Measurements from ENCODE around the gene PHF21B.
"Not testable (repeated sequence)": the region's sequence is repeated elsewhere in the genome, so short reads cannot be mapped to it uniquely, and the experiment has no call there.

The PHF21B gene

DNA sequence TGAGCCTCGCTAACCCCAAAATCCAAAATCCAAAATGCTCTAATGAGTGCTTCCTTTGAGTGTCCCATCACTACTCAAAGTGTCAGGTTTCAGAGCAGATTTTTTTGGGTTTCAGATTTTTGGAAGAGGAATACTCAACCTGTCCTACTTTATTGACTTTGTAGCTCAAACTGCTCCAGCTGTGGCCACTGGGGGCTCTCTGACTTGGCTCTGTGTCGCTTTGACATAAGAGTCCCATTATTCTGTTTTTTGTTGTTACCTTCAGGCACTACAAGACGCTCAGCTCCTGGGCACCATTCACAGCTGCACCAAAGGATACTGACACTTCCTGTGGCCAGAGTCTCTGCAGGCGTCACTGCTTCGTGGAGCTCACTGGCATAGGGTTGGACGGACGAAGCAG lies 41.1 kb downstream of the PHF21B start:
- no peak overlapping the region for H3K27ac ChIP-seq
- H3K4me3 ChIP-seq = no peak overlapping the region

DNA sequence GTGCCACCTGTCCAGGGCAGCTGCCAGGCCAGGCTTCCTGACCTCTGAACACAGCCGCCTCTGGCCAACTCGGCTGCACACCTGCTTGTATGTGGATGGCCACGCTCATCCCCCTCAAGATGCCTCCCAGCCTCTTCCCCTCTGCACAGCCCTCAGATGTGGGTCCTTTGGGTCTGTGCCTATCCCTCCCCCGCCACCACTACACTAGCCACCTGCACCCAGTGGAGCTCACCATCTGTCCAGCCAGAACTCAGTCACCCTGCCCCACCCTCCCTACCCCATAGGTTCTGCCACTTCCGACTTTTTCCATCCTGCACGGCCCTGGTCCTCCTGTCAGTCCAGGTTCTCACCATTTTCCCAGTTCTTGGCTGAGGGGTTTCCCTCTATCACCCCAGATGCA lies 44.6 kb downstream of the PHF21B start:
- Histone ChIP-seq H3K4me3 (no peak overlapping the region), H3K27ac (no peak overlapping the region)

DNA sequence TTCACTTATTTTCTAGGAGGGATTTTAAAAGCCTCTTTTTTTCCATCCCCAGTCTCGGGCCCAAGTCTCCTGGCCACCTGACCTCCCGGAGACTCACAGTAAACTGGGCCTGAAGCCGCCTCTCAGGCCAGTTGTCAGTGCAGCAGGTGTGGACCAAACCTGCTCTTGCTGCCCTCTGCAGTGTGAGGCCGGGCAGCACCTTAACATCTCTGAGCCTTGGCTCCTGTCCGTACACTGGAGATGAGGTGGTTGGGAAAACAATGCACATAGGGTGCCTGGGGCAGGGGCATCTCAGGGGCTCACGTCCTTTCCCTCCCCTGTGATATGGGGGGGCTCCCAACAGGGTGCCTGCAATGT lies 45.1 kb downstream of the PHF21B start:
- Histone ChIP-seq H3K4me3 (no peak overlapping the region), H3K27ac (no peak overlapping the region)

DNA sequence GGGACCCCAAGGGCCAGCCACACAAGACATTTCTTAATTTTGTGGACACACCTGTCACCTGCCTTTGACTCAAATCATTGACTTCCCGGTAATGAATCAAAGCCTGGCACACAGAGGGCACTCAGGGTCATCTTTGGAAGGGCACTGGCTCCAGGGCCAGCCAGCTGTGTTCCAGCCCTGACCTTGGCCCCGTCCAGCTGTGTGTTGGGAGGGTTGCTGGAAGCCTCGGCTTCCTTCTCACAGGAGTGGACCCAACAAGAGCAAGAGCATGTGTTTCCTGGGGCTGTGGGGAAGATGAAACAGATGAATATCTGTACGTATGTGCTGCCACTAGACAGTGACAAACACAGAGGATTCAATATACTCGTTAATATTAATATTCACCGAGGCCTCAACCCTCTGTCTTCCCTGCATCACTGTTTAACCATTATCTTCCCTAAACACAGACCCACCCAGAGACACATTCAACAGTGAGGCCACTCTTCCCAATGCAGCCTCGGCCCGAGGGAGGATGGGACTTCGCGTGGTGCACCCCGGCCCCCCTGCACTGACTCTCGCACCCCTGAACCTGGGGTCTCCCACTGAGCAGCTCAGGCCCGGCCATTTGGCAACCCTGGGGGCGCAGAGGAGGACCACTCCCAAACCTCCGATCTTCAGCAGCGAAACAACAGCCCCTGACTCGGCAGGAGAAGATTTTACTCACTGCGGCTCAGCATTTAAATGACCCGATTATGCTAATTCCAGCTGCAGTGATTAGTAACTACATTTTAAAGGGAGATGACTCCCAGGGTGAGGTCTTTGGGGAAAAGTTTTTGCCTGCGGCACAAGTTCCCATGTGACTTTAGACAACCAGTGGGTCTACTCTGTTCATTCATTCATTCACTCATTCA lies 45.7 kb downstream of the PHF21B start:
- H3K4me3 ChIP-seq = no peak overlapping the region
- H3K27ac ChIP-seq = no peak overlapping the region

DNA sequence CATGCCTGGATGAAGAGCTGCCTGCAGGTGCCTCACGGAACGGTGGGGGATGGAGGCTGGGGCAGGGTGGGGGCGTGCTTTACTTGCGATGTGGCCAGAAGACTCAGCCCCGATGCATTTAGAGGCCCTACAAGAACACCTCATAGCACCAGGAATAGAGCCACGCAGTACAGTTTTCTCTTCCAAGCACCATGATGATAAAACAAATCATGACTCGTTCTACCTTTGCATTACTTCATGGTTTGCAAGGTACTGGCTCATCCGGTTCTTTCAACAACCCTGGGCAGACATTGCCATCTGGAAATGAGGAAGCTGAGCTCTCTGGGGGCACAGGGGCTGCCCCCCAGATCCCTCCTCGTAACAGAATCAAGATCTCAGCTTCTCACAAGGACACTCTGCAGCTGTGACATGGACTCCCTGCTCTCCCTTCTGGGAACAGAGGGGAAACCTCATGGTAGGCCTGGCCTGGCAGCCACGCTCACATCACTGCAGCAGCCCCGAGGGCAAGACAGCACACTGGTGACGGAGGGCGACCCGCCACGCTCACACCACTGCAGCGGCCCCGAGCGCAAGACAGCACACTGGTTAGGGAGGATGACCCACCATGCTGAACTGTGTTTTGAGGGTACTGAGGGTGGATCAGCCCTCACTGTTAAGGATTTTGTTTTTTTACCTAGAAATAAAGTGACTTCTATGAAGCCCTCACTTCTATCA lies 46.9 kb downstream of the PHF21B start:
- no peak overlapping the region for H3K4me3 ChIP-seq
- no peak overlapping the region for H3K27ac ChIP-seq

DNA sequence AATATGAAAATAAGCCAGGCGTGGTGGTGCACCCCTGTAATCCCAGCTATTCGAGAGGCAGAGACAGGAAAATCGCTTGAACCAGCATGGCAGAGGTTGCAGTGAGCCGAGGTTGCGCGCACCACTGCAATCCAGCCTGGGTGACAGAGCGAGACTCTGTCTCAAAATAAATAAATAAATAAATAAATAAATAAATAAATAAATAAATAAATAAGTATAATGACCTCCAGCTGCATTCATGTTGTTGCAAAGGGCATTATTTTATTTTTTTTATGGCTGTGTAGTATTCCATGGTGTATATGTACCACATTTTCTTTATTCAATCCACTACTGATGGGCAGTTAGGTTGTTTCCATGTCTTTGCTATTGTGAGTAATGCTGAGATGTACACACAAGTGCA lies 48.1 kb downstream of the PHF21B start:
- H3K4me3 ChIP-seq, H3K27ac ChIP-seq: not testable (repeated sequence)

DNA sequence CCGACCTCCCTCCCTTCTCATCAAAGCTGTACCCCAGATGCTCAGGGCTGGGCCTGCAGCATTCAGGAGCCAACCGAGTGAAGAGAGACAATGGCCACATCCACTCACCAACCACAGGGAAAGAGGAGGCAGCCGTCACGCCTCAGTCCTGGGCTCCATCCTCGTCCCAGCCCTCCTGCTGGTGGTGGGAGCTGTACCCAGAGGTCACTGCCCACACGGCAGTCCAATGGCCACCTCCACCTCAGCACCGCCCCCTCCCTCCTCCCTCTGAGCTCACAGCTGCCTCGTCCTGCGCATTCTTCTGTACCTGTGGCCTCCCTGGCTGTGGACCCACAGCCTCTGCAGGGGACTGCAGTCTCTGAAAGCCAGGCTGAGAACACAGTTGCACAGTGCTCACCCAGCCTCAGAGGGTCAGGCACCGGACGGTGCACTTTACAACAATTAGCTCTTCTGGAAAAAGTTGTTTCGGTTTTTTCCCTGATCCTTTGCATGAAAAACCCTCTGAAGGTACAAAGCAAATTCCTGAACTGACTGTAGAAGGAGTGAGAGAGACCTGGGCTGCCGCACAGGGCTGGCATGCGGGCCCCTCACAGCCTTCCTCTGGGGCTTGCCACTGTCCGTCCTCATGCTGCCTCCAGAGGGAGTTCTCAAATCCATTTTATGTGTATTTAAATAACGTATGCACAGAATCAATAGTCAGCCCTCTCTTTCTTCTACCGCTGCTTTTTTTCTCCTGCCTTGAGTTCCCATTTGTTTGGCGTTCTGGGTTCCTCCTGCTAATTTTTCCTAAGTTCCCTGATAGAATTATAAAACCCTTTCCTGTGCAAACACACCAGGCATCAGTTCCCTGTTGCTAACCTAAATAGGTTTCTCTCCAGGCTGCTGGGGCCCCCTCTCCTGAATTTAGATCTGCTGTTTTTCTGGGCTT lies 52.7 kb downstream of the PHF21B start:
- no peak overlapping the region for H3K4me3 ChIP-seq
- H3K27ac ChIP-seq = no peak overlapping the region

DNA sequence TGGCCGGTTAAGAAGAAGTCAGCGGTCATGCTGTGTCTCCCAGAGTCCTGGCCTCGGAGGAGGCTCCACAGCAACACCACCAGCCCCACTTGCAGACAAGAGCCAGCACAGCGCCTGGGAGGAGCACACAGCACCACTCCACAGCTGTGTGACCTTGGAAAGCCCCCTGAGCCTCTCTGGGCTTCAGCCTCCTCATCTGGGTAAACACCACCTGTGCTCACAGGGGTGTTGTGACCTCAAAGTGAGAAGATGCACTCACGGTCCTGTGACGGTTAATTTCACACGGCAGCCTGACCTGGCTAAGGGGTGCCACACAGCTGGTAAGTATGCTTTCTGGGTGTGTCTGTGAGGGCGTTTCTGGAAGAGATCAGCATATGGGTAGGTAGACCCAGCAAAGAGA lies 54.7 kb downstream of the PHF21B start:
- no peak overlapping the region for H3K4me3 ChIP-seq
- H3K27ac ChIP-seq = no peak overlapping the region

DNA sequence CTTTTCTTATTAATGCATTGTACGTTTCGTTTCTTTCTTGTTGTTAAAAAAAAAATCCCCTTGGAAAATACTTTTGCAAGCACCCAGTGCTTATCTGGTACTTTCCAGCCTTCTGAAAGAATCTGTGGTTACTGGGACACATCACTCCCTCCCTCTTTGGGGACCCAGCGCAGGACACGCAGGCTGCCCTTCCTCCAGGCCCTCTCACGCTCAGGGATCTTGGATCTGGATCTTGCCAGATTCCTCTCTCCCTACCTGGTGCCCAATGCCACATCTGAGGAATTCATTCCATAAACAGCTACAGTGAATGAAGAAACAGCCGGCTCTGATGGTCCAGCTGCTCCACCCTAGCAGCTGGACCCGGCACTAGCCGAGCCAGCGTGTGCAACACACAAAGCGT lies 55.7 kb downstream of the PHF21B start:
- H3K4me3 ChIP-seq = no peak overlapping the region
- no peak overlapping the region for H3K27ac ChIP-seq

DNA sequence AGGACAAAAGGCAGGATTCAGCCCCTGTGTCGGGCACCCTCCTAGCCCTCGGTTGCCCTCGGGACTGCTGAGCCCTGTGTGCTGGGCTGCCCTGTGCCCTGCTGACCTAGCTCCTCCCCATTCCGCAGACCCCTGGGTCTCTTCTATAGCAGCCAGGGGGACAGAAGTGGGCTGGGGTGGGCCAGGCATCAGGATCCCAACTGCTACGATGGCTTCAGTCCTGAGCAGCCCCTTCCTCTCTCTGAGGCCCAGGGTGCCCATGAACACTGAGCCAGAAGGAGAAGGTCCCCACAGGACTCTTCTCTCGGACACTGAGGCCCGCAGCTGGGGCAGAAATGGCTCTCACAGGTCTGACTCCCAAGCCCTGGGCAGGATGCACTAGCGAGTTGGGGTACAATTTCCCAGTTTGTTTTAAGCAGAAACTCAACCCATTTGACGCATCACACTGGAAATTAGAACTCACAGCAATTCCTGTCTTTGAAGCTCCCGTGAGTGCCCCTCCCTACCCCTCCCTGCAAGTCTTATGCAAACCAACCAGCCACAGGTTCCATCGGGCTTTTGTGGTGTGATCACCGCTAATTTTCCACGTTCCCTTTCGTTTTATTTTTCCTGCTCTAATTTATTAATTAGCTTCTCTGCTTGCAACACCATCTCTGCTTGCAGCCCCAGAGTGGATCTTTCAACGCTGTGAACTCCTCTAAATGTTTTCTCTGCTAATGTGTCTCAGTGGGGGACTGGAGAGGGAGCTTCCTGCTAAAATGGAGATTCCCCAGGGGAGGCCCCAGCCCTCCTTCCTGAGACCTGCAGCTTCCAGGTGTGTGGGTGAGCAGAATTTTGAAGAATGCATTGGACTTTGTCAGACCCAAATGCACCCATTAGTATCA lies 56.7 kb downstream of the PHF21B start:
- Histone ChIP-seq H3K4me3 (no peak overlapping the region), H3K27ac (no peak overlapping the region)

DNA sequence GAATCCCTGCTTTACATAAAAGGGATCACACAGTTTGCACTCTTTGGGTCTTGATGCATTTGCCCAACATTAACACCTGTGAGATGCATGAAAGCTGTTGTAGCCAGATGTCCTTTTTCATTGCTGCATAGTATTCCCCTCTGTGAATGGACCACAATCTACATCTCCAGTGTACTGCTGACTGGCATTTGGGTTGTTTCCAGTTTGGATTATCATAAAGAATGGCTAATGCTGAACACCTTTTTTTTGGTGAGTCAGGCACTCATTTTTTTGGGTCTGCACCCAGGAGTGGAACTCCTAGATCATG lies 58.3 kb downstream of the PHF21B start:
- no peak overlapping the region for H3K4me3 ChIP-seq
- H3K27ac ChIP-seq = no peak overlapping the region

DNA sequence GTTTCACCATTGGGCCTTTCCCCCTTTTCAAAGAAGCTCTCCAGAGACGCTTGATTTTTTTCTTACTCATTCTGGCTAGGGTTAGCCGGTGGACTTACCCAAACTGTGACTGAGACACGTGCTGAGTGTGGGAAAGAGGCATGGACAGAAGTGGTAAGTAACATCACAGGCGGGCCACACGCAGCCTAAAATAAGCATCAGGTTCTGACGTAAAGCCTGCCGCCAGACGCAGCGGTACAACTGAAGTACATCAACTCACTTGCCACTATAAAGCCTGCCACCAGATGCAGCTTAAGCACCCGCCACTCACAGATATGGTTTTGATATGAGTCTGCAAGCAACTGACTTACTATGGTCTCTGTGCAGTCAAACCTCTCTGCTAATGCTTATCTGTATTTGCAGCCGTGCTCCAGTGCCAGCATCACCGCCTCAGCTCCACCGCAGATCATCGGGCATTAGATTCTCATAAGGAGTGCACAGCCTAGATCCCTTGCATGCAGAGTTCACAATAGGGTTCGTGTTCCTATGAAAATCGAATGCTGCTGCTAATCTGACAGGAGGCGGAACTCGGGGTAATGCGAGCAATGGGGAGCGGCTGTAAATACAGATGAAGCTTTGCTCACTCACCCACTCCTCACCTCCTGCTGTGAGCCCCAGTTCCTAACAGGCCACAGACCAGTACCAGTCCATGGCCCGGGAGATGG lies 58.8 kb downstream of the PHF21B start:
- Histone ChIP-seq H3K27ac (no peak overlapping the region), H3K4me3 (no peak overlapping the region)

DNA sequence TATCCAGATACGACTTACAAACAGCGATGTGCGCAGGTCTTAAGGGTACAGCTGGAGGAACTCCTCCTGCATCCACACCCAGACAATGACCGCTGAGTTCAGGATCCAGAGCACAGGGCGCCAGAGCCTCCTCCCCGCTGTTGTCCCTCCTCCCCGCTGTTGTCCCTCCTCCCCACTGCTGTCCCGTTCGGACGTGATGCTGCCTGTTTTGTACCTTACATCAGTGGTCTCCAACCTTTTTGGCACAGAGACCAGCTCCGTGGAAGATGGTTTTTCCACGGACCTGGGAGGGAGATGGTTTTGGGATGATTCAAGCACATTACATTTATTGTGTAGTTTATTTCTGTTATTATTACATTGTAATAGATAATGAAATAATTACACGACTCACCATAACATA lies 62.0 kb downstream of the PHF21B start:
- Histone ChIP-seq H3K27ac (no peak overlapping the region), H3K4me3 (no peak overlapping the region)

DNA sequence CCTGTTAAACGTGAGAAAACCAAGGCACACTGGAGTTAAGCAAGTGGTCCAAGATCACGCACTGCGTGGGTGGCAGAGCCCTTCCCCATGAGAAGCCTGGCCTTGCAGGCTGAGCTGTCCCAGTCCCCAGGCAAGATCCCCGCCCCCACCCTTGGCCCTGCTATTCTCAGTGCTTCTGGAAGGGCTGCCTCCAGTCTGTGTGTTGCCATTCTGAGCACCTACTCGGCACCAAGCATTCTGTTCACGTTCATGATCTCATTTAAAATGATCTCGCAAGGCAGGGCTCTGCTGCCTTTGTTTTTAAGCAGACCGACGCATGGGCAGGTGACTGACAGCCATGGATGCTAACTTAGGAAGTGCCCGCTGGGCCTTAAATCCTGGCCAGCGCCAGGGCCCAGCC lies 62.8 kb downstream of the PHF21B start:
- Histone ChIP-seq H3K4me3 (no peak overlapping the region), H3K27ac (no peak overlapping the region)

DNA sequence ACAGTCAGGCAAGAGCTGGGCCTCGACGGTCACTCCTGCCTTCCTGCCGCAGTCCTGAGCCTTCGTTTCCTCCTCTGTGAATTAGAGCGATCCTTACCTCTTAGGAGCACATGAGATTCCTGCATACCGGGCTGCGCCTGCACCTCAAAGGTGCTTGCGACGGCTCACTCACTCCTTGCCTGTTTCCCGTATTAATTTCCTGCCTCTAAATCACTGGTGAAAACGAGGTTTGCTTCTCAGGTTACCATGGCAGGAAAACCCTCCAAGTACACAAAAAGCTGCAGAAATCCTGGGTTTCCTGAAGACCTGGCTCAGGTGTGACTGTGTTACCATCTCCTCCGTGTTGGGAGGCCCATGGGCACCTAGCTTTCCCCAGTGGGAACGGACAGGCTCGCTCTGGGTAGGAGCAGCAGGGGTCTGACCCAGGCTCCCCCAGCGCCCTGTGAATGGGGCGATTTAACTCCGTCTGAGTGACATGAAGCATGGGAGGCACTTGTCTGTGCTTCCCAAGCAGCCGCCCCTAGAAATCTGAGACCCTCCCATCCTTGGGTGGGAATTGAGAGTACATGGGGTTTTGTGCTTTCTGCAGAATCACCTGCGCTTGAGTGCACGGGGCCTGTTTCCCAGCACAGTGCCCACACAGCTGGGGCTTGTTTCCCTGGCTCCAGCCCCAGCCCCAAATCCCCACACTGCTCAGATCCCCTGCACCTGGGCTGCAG lies 64.8 kb downstream of the PHF21B start:
- Histone ChIP-seq H3K4me3 (no peak overlapping the region), H3K27ac (no peak overlapping the region)

DNA sequence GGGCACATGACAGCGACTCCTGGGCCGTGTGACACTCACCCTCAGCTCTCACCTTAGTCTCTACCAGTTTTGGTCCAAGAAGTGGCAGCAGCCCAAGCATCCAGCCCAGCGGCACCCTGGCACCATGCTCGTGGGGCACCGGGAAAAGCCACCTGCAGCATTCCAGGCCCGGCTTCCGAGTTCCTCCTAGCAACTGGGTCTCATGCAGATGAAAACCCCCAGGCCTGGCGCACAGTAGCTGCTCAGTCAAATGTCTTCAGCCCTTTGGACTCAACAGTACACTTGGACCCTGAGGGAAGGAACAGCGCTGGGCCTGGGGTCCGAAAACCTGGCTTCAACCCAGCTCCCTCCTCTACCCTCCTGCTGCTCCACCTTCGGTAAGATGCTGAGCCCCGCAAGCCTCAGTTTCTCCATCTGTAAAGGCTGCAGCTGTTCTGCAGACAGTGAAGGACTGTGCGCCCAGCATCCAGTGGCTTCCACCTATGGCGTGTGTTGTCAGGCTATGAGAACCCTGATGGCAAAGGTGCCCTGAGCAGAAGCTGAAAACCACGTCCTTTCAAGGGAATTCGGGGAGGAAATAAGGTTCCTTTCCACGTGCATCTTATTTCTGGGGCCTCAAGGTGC lies 66.0 kb downstream of the PHF21B start:
- no peak overlapping the region for H3K27ac ChIP-seq

DNA sequence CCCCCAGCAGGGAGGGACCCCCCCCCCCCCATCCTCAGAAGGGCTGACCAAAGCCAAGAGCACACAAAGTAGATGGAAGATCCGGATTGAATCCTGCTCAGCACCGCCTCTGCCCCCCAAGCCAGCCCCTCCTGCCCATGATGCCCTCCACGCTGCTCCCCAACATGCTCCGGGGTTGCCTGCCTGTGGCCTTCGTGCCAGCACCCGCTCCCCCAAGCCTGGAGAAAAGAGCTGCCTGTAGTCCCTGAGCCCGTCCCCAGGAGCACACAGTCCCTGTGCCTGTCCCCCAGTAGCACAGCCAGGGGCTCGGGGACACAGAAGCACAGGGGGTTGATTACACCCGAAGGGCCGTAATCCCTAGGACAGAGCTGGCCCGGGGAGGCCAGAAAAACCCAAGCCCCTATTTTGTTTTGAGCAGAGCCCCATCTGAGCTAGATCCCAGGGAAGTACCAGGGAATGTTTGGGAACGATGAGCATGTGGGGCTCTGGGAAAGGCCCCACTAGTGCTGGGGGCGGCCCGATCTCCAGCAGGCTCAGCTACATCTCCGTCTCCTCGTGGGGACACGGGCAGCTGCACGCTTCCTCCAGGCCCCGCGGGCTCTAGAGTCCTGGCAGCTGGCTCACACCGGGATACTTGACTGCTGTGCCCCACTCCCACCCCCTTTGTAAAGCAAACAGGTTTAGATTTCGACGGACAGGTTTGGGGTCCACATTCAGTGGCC lies 66.7 kb downstream of the PHF21B start:
- no peak overlapping the region for H3K27ac ChIP-seq
- no peak overlapping the region for H3K4me3 ChIP-seq

More for the DNA sequence above, 66.0 kb downstream of the PHF21B start:
- no peak overlapping the region for H3K4me3 ChIP-seq
